ENCODE measurements around the gene PPP1CA.
"Not testable (repeated sequence)": the region's sequence is repeated elsewhere in the genome, so short reads cannot be mapped to it uniquely, and the experiment has no call there.

PPP1CA gene

DNA sequence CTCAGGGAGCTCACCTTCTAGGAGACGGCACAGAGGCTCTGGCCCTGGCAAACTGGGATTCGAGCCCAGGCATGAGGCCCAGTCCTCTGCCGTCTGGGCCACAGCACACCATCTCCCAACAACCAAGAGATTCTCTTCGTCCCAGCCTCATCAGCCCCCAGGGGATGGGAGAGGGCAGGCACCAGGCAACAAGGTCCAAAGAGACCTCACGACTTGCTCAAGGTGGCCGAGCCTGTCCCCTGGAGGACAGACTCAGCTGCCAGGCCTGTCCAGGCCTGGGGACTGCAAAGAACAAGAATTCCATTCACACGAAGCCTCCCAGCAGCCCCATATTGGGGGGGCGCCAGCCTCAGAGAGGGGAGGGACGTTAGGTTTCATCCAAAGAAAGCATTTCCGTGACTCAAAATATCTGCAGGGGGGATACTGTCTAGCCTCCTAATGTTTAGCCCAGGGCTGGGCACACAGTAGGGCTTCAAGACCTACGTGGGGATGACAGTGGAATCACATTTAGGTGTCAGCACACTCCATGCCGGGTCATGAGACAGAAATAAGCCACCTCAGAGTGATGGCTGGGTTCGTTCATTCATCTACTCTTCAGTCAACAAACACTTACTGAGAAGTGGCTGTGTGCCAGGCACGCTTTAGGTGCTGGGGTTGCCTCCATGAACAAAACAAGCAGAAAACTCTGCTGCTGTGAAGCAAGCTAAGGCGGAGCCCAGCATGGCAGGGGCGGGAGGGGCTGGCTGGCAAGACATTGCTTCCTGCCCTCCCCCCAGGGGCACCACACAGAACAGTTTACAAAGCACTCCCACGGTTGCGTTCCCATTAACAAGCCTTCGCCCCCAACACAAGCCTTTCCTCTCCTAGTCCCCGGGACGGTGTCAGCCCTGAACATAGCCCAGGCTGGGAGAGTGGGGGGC is 15.0 kb upstream of the PPP1CA start:
- no peak for DNase-seq

DNA sequence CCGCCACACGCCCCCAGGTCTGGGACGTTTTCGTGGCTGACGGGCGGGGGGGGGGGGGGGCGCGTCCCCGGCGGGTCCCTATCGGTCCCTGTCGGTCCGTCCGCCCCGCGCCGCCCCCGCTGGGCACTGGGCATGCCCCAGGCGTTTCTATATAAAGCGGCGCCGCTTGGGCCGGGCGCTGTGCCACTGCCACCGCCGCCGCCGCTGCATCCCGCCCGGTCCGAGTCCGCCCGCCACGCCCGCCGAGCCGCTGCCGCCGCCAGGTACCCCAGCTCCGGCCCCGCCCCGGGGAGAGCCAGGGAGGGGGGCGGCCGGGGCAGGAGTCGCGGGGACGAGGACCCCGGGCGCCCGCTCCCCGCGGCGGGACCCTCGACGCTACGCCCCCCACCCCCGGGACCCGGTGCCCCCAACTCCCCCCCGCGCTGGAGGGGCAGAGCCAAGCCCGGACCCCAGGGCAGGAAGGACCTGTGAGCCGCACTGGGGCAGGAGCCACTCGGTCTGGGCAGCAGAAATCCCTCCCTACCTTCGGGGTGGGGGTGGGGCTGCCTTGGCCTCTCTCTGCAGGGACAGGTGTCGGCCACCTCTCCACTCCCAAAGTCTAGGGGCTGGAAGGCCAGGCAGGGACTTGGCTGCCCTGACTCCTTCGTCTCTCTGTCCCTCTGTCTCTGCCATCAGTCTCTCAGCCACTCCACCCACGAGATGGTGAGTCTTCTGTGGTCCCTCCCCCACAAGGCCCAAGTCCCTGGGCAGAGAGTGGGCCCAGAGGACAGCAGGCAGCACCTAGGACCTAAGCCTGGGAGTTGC is 14.0 kb upstream of the PPP1CA start, which contains the start of gene CARNS1:
Gene CARNS1 (plus strand): TSS at position 178 of the 804 bp plus-strand sequence. CDS start 522 bp downstream, at position 700.
- peak in 1 of 2 donors; percentile 91 for DNase-seq

DNA sequence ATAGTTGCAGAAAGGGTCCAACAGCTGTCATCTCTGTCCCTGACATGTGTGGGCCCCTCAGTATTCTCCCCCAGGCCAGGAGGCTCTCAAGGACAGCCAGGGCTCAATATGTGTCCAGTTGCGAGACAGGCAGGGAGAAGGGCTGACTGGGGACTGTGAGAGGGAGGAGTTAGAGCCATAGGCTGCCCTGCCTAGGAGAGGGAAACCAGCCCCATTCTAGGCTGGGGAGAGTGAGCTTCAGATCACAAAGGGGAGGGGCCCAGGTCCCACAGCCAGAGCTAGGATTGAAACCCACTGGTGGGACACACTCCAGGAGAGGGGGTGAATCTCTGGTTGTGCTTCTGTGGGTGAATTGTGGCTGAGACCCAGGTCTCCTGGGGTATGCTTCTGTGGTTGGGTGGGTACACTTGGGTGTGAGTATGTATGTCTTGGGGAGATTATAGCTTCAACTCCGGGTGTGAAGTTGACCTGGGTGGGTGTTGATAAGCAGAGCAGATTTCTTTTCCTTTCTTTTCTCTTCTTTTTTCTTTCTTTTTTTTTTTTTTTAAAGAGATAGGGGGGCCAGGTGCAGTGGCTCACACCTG is 11.7 kb upstream of the PPP1CA start:
- DNase-seq, result peak in 1 of 2 donors; percentile 27

DNA sequence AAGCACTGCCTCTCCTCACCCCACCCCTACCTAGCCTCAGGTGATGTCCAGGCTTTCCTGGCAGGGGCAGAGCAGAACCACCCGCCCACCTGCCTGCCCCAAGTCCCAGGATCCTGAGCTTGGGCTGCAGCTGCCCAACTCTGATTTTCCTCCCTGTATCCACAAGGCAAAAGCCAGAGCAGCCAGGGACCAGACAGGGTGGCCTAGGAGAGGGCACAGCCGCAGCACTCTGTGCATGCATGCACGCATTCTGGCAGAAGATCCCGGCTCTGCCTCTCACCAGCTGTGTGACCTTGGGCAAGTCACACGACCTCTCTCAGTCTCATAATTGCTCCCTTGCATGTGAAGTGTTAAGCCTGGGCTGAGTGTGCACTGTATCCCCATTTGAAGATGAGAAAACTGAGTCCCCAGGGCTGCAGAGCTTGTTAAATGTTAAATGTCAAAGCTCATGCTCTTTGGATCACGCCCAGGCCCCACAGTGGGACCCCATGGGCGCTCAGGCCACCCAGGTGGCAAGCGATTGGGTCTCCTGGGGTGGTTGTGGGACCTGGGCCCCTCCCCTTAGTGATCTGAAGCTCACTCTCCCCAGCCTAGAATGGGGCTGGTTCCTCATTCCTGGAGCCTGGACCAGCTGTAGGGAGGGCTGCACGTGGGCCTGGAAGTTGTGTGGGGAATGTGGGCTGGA is 11.0 kb upstream of the PPP1CA start:
- no peak for DNase-seq

DNA sequence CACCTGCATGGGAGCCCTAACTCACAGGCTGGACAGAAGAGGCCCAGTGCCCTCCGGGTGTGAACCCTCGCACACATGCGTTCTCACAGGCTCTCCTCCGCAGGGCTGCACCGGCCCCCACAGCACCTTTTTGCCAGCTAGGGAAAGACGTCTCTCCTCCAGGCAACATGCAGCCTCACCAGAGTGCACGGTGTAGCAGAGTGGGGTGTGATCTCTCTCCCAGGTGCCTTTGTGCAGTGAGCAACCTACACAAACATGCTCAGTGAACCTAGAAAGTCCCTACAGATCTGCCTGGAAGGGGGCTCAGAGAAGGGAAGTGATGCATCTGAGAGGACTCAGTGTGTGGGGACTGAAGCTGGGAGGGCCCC is 10.1 kb upstream of the PPP1CA start:
- no peak for DNase-seq

DNA sequence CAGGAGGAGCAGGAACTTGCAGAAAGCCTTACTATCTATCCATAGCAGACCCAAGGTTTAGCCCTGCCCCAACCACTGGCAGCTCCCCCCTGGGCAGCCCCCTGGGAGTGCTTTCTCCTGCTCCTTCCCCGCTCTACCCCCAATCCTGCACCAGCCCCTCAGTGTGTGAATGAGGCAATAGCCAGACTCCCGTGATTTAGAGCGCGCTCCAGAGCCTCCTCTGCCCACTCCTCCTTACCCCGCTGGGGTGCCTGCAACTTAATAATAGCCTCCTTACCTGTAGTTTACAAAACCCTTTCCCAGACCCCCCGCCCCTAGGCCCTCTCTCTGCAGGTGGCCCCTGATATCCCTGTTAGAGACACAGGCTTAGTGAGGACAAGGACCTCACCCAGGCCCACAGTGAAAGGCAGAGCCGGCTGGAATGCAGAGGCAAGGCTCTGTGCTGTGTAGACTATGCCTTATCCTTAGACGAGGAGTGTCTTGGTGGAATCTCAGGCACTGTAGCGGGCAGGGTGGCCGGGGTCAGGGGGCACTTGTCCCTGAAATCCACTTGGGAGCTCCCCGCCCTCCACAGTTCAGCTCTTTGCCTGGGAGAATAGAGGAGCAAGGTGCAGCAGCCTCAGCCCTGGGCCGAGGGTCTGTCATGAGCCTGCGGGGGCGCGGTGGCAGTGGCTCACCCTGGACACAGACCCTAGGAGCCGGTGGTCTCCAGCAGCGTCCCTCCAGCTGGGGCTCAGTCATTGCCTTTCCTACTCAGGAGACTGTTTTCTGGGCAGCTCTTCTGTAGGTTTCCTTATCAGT is 9.5 kb upstream of the PPP1CA start:
- no peak for DNase-seq

DNA sequence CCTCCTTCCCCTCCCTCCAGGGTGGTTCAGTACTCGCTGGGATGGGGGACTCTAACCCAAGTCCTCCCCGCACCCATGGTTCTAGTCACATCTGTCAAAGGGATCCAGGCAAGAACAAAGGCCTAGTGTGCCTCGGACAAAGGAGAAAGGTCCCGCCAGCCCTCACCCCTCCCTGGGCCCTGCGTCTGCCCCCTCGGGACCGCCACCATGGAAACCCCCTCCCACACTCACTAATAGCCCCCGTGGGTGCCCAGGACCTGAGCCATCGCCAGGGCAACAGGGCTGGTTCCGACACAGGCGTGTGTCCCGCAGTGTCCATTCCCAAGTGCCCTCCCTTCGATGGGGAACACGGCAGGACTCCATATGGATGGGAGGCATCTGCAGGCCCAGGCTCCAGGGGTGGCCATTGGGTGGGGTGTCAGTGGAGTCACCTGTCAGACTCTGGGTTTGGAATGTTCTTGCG is 8.7 kb upstream of the PPP1CA start:
- peak; percentile 86 to 90 for DNase-seq

DNA sequence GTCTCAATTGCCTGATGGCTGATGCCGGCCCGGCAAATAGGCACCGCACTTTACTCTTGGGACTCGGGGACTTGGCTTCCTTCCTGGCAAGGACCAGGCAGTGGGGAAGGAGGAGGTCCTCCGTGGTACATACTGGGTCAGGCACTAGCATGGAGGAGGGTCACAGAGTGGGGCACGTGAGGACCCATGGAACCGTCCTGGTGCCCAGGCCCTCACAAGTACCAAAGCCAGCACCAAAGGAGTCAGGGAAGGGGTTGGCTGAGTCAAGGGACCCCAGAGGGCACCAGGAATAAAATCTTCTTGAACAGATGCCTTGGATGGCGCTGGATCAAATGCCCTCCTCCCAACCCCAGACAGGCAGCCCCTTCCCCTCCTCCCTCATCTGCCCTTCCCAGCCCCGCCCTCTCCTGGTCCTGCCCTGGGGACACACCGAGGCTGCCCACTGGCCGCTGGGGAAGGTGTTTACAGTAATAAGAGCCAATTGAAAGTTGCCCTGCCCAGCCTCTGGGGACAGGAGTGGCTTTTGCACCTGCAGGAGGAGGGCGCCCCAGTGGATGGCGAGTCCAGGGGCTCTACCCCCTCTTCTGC is 8.2 kb upstream of the PPP1CA start:
- no peak for DNase-seq

DNA sequence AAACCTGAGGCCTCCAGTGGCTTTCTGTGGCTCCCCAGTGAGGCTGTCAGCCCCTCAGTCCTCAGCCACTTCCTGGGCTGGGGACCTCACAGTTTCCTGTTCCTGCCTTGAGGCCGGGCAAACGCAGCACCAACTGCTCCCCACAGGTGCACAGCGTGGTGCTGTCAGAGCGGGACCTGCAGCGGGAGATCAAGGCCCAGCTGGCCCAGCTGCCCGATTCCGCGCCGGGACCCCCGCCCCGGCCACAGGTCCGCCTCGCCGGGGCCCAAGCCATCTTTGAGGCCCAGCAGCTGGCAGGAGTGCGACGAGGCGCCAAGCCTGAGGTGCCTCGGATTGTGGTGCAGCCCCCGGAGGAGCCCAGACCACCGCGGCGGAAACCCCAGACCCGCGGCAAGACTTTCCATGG is 7.6 kb upstream of the PPP1CA start:
- DNase-seq, result no peak

DNA sequence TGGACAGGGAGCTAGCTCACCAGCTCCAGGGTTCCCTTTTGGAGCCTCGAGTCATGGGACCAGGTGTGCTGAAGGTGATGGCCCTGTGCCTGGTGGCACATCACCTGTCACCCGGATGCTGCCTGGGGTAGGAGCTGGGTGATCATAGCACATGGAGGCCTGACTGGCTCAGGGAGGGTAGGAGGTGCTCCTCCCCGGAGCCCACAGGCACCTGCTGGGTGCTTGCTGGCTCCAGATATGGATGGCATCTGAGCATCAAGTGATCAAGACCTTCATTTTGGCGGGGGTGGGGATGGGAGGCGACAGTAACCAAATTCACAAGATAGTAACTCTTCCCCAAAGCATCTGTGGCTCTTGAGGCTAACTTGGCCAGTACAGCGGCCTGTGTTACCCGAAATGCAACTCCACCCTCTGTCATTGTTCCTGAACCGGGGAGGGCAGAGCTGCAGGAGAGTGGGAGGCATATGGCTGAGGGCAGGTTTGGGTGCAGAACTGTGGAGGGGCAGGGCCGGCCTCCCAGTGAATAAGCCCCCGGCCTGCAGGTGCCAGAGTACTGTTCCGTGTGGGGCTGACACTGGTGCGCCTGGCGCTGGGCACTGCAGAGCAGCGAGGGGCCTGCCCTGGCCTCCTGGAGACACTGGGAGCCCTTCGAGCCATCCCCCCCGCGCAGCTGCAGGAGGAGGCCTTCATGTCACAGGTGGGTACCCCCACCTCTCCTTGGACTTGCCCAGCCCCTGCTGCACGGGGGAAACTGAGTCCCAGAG is 7.0 kb upstream of the PPP1CA start:
- no peak for DNase-seq

DNA sequence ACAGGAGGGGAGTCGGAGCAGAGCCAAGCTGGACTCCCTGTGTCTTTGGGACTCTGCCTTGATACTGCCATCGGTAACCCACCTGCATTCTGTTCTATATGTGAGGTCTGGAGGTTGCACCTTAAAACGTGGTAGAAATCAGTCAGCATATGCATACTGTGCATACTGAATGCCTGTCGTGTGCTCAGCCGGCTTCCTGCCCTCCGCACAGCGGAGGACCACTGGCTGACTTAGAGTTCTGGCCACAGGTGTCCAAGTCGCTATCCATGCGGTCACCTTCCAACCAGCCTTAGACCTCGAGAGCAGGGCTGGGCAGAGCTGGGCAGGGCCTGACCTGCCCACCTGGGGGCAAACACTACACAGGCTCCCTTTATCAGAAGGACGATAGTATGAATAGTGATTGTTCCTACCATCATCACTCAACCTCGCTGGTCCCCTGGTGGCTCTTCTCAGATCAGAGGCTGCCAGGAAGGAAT is 6.1 kb upstream of the PPP1CA start:
- DNase-seq, result no peak

DNA sequence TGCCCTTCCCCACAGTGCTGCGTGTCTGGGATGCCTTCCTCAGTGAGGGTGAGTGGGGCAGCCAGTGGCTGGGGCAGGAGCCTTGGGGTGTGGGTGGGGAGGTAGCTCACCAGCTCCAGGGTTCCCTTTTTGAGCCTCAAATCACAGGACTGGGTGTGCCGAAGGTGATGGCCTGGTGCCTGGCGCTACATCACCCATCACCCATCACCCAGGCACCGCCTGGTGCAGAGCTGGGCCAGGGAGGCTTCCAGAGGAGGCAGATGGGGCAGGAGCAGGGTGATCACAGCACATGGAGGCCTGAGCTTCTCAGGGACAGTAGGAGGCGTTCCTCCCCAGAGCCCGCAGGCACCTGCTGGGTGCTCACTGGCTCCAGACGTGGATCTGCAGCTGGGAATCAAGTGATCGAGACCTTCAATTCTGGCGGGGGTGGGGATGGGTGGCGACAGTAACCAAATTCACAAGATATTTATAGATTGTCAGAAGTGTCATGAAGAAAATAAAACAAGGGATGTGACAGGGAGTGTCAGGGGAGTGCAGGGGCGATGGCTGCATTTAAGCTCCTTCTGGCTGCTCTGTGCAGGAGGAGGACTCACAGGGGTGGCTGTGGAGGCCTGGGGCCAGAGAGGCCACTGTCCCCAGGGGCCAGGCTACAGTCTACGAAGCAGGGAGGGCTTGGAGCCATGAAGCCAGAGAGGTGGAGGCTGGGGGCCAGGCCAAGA is 5.5 kb upstream of the PPP1CA start:
- peak in 1 of 2 donors; percentile 46 for DNase-seq

DNA sequence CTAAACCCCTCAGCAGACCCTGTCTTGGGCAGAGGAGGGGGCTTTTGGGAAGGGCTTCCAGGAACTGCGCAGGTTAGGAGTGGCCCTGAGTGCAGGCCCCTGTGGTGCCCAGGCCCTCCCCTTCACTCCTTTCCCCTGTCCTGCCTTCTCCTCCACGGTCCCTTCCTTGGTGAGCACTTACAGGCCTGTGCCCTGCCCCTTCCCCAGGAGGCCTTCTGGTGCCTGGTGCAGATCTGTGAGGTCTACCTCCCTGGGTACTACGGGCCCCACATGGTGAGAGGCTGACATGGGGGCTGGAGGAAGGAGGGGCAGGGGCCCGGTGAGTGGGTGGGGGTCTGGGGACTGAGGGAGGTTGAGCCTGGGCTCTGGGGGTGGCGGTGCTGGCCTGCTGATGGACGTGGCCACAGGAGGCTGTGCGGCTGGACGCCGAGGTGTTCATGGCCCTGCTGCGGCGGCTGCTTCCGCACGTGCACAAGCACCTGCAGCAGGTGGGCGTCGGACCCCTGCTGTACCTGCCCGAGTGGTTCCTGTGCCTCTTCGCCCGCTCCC is 4.8 kb upstream of the PPP1CA start:
- no peak for DNase-seq

DNA sequence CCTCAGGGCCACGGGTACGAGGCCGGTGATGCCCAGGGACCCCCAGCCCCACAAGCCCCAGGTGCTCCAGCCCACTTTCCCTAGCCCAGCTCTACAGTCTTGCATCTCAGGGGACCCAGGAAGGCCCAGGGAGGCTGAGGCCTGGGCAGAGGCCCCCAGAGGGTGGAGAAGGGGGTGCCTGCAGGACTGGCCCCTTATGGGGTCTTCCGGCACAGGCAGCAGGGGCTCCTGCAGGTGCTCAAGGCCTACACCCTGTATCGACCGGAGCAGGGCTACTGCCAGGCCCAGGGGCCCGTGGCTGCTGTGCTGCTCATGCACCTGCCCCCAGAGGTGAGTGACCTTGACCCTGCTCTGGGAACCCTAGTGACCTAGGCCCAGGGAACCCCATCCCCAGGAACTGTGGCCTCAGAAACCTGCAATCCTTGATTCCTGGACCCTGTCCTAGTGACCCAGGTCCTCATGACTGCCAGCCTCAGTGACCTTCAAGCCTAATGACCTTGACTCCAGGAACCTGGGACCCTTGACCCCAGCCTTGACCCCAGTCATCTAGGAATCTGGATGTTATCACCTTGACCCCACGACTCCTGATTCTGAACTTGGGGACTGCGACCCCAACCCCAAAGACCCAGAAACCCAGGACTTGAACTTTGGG is 4.2 kb upstream of the PPP1CA start:
- no peak for DNase-seq

DNA sequence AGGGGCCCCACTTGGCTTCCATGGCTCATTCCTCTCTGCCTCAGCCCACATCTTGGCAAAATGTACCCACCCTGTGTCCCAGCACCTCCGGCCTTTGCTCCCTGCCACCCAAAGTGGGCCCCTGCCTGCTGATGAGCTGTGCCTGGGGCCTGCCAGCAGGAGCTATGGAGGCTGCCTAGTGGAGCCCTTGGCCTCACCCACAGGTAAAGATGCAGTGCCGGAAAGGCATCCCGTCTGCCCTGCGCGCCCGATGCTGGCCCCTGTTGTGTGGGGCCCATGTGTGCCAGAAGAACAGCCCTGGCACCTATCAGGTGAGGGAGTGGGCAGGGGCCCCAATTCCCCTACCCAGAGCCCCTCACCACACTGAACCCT is 3.5 kb upstream of the PPP1CA start:
- DNase-seq, result no peak

DNA sequence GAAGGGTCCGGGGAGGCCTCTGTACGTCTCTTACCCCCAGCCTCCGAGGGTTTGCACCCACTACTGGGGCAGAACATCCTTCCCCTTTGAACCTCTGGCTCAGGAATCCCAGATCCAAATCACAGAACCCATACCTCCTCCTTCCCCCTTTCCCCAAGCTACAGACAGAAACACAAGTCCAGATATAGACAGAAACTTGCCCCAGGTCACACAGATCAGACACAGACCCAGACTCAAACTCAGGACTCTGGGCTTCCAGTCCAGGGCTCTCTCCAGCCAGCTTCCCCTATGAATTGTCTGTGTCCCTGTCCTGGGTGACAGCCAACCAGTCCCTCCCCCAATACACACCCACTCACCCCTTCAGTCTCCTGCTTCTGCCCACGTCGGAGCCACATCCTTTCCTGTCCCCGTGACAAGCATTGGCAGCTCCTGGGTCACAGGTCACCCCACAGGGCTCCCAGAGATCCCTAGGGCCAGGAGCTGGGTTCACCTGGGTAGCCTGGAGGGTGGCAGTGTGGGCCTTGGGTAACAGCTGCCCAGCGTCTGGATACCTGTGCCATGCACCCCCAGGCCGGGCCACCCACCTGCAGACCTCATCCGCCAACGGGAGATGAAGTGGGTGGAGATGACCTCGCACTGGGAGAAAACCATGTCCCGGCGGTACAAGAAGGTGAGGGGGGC is 3.0 kb upstream of the PPP1CA start:
- DNase-seq, result no peak

DNA sequence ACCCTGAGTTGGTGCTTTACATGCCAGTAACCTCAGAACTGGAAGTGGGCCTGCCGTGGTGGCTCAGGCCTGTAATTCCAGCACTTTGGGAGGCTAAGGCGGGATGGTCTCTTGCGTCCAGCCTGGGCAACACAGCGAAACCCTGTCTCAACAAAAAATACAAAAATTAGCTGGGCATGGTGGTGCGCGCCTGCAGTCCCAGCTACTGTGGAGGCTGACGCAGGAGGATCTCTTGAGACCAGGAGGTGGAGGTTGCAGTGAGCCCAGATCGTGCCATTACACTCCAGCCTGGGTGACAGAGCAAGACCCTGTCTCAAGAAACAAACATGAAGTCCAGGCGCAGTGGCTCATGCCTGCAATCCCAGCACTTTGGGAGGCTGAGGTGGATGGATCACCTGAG is 1.4 kb upstream of the PPP1CA start:
- DNase-seq, result not testable (repeated sequence)

DNA sequence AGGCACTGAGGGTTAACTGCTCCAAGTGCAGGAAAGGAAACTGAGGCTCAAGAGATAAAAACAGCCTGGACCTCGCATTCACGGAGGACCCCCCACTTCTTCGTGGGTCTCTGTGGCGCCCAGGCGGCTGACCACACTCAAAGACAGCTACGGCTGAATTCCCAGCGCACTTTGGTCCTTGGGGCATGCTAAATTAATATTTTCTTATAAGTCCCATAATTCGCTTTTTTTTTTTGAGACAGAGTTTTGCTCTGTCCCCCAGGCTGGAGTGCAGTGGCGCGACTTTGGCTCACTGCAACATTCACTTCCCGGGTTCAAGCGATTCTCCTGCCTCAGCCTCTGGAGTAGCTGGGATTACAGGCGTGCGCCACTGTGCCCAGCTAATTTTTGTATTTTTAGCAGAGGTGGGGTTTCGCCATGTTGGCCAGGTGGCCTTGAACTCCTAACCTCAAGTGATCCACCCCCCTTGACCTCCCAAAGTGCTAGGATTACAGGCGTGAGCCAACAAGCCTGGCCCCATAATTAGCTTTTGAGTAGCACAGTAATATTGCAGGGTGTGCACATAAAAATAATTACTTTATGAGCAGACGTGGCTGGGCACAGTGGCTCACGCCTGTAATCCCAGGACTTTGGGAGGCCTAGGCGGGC is 658 bp upstream of the PPP1CA start:
- not testable (repeated sequence) for DNase-seq

Measured in hippocampal formation (tissue), 2 donors.